ENCODE results near the gene ADCY9. TPM values are rescaled to one million over a fixed set of nuclear protein-coding genes. Genes with fewer than 3 reads are reported as not detected.

ADCY9 gene
- total RNA-seq, 1 experiment from 2014 or later: 10.5 TPM

DNA sequence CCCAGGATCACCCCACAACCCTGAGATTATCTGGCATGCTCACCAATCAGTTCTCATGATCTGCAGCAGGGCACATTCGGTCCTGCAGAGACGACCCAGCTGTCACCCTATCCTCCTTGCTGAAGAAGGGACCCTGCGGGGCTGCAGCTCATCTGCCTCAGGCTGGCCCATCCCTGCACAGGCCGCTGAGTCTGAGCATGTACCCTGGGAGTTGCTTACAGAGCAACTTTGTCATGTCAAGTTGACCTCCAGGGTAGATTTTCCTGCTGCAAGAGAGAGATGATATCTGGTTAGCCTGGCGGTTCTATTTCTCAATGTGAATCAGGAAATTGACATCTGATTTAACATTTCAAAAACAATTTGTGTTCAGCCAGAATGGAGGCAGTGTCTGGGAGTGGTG is 36.0 kb upstream of the ADCY9 start:
- Histone ChIP-seq H3K4me2 (no peak overlapping the region), H3F3A (ENCODE audit: insufficient read depth, low read depth) (peaks cover 5% of the 10 kb centered on the region; the same call in 1 of the 2 replicates), H3K27me3 (ENCODE audit: insufficient read depth, low read depth) (no peaks in the 10 kb centered on the region), H3K9me2 (ENCODE audit: insufficient read depth) (no peaks in the 10 kb centered on the region), H3K27ac (no peak overlapping the region), H3K4me1 (replicated peaks; ENCODE audit: insufficient read depth) (no peaks in the 10 kb centered on the region), H3K4me3 (no peak overlapping the region), H3K9me3 (ENCODE audit: insufficient read depth, low read depth) (no peaks in the 10 kb centered on the region), H4K20me1 (ENCODE audit: insufficient read depth) (no peaks in the 10 kb centered on the region), H2AFZ (no peak overlapping the region), H3K36me3 (ENCODE audit: low read depth) (no peaks in the 10 kb centered on the region), H3K79me2 (ENCODE audit: low read depth) (no peaks in the 10 kb centered on the region)
- intact Hi-C loops (cut with micrococcal nuclease; ENCODE audit: unreplicated experiment): no loop called here
- POLR2A ChIA-PET (ENCODE audit: unreplicated experiment): no interaction called here
- TF ChIP-seq EZH2 (IDR thresholded peaks at IDR 0.05; ENCODE audit: low read depth): no peak
- TF ChIP-seq, protein P1, sequence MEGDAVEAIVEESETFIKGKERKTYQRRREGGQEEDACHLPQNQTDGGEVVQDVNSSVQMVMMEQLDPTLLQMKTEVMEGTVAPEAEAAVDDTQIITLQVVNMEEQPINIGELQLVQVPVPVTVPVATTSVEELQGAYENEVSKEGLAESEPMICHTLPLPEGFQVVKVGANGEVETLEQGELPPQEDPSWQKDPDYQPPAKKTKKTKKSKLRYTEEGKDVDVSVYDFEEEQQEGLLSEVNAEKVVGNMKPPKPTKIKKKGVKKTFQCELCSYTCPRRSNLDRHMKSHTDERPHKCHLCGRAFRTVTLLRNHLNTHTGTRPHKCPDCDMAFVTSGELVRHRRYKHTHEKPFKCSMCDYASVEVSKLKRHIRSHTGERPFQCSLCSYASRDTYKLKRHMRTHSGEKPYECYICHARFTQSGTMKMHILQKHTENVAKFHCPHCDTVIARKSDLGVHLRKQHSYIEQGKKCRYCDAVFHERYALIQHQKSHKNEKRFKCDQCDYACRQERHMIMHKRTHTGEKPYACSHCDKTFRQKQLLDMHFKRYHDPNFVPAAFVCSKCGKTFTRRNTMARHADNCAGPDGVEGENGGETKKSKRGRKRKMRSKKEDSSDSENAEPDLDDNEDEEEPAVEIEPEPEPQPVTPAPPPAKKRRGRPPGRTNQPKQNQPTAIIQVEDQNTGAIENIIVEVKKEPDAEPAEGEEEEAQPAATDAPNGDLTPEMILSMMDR (conservative IDR thresholded peaks at IDR 0.05): no peak
- BruUV-seq (replicated peaks): no TSS peak
- CTCF ChIA-PET: interaction anchor here (0.6 kb wide), 1 partner anchor 187 kb away, joined by 3 read pairs; no protein-coding TSS in a partner anchor
- no peak for DNase-seq

DNA sequence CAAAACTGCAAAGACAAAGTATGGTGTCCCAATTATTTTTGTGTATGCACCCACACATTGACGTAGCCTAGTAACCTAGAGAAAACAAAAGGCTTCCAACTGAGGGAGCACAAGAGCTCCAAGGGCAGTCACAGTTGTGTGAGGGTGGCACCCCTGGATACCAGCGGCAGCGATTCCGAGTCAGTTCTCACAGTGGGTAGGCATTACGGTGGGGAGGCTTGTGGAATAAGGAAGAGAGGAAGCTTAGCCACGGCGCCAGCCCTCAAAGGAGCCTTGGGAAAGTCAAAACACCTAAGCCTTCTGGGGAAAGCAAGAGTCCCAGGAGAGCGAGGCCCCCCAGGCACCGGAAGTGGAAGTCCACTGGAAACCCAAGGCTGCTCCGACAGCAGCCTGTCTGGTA is 31.0 kb upstream of the ADCY9 start:
- Histone ChIP-seq H3K4me2 (no peak overlapping the region), H3K9me2 (ENCODE audit: insufficient read depth) (no peaks in the 10 kb centered on the region), H3K79me2 (ENCODE audit: low read depth) (no peaks in the 10 kb centered on the region), H3K9me3 (ENCODE audit: insufficient read depth, low read depth) (no peaks in the 10 kb centered on the region), H3K27me3 (ENCODE audit: insufficient read depth, low read depth) (no peaks in the 10 kb centered on the region), H3F3A (ENCODE audit: insufficient read depth, low read depth) (peaks cover 3% of the 10 kb centered on the region; the same call in 1 of the 2 replicates), H3K4me3 (no peak overlapping the region), H3K36me3 (ENCODE audit: low read depth) (no peaks in the 10 kb centered on the region), H3K4me1 (replicated peaks; ENCODE audit: insufficient read depth) (no peaks in the 10 kb centered on the region), H4K20me1 (ENCODE audit: insufficient read depth) (no peaks in the 10 kb centered on the region), H3K27ac (no peak overlapping the region), H2AFZ (no peak overlapping the region)
- ChIA-PET POLR2A (ENCODE audit: unreplicated experiment) (no interaction called here), CTCF (interaction anchor here (0.5 kb wide), 1 partner anchor 409 kb away, joined by 4 read pairs; no protein-coding TSS in a partner anchor)
- intact Hi-C loops (cut with micrococcal nuclease; ENCODE audit: unreplicated experiment): no loop called here
- no peak for DNase-seq
- TF ChIP-seq, protein P1 (conservative IDR thresholded peaks at IDR 0.05): no peak
- TF ChIP-seq EZH2 (IDR thresholded peaks at IDR 0.05; ENCODE audit: low read depth): no peak
- no TSS peak for BruUV-seq (replicated peaks)

DNA sequence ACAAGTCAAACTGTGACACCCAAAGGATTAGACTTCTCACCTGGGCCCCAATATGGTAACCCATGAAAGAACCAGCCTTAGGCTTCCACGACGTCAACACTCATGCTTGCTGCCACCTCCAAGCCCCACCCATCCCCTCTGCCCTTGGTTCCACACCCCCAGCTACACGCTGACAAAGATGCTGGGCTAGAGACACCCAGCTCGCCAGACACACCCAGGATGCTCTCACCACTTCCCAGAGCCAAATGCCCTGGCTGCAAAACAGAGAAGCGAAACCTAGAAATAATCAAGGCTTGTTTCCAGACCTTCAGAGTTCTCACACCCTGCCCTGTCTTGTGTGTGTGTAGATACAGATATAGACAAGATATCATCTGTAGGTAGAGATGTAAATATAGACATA is 26.0 kb upstream of the ADCY9 start:
- POLR2A ChIA-PET (ENCODE audit: unreplicated experiment): no interaction called here

More for the DNA sequence above, 26.0 kb upstream of the ADCY9 start:
- Histone ChIP-seq H2AFZ (no peak overlapping the region), H3F3A (ENCODE audit: insufficient read depth, low read depth) (peaks cover 2% of the 10 kb centered on the region; the same call in 1 of the 2 replicates), H3K27ac (no peak overlapping the region), H3K4me1 (replicated peaks; ENCODE audit: insufficient read depth) (0 out of 2 replicates have a peak, but pooled peaks cover under 1% of the 10 kb centered on the region), H3K79me2 (ENCODE audit: low read depth) (no peaks in the 10 kb centered on the region), H3K36me3 (ENCODE audit: low read depth) (no peaks in the 10 kb centered on the region), H3K4me2 (no peak overlapping the region), H3K9me2 (ENCODE audit: insufficient read depth) (no peaks in the 10 kb centered on the region), H3K9me3 (ENCODE audit: insufficient read depth, low read depth) (no peaks in the 10 kb centered on the region), H4K20me1 (ENCODE audit: insufficient read depth) (no peaks in the 10 kb centered on the region), H3K27me3 (ENCODE audit: insufficient read depth, low read depth) (no peaks in the 10 kb centered on the region), H3K4me3 (no peak overlapping the region)
- CTCF ChIA-PET: no interaction called here
- no TSS peak for BruUV-seq (replicated peaks)
- TF ChIP-seq, protein P1 (conservative IDR thresholded peaks at IDR 0.05): no peak
- TF ChIP-seq EZH2 (IDR thresholded peaks at IDR 0.05; ENCODE audit: low read depth): no peak
- DNase-seq: no peak
- intact Hi-C loops (cut with micrococcal nuclease; ENCODE audit: unreplicated experiment): no loop called here

Measured in PC-9 (cell line).